ENCODE measurements around the gene PROM2.
A peak's percentile ranks its signal among the peaks of the same experiment; 100 is the strongest.

PROM2 gene

GRCh38 chr2:95289253-95289652 is 15.0 kb downstream of the PROM2 start:
- no peak for DNase-seq

- peak; percentile 22 for DNase-seq
These were observed 17.0 kb downstream of the PROM2 start for GRCh38 chr2:95291222-95291621.

DNA sequence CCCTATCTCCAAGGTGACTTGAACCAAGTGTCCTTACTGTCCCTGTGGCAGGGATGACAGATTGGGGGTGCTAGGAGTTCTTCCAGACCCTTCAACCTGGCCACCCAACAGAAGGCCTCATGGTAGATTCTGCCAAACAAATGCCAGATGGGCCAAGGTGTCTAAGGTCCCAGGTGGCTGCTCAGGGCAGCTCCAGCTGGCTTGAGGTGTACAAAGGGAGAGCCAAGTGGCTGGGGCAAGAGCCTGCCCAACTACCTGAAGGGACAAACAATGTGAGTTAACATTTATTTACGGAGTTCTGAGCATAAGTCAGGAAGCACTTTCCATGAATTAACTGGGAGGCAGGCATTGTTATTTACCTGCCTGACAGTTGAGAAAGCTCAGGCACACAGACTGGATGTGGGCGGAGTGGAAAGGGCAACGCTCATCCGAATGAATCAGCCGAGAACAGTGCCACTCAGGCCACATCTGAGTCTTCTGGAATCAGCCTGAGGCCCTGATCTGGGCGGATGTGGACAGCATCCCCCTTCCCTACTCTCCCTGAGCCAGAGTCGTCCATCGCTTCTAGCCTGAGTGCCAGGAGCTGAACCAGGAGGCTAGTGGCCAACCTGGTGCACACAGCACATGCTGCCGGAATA is 18.5 kb downstream of the PROM2 start:
- DNase-seq = peak; percentile 61

DNA sequence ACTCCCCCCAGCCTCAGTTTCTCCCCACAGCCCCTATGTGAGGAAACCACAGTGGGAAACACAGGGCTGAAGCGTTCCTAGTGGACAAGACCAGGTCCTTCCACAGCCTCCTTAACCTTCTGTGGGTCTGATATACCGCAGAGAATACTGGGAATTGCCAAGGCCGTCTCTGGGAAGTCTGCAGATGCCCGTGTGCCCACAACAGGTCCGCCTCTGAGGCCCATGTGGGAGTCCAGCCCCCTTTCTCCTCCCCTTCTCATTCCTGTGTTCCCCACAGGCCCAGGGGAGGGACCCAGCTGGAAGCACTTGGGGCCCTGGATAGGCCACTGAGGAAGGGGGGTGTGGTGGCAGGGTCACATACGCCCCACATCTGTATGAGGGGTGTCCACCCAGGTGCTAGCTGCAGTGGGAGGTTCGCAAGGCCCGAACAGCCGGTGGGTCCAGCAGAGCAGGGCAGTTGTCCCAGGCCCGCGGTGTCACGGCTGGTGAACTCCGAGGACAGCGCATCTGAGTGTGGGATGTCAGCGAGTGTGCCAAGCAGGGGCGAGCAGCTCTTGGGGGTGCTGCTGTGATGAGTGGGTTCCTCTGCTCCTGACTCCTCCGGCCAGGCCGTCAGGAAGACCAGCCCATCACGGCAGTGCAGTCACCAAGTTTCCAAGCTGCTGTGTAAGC is 20.5 kb downstream of the PROM2 start:
- DNase-seq = no peak

GRCh38 chr2:95295376-95295775 is 21.1 kb downstream of the PROM2 start:
- no peak for DNase-seq

DNA sequence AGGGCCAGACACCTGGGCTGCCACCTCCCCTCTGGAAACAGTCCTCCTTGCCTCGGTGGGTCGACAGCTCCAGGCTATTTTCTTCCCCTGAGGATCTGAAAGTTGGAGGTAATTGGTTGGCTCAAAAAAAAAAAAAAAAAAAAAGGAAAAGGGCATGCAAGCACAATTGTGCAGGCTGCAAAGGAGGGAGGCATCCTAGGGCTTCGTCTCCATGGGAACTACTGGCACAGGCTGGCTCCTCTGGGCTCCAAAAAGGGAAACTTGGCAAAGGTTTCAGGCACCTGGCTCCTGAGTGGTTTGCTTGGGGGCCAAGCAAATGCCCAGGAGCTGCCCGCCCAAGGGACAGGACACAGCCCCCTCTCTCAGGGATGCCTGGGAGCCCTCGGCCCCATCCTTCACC is 21.8 kb downstream of the PROM2 start:
- peak; percentile 92 for DNase-seq

DNA sequence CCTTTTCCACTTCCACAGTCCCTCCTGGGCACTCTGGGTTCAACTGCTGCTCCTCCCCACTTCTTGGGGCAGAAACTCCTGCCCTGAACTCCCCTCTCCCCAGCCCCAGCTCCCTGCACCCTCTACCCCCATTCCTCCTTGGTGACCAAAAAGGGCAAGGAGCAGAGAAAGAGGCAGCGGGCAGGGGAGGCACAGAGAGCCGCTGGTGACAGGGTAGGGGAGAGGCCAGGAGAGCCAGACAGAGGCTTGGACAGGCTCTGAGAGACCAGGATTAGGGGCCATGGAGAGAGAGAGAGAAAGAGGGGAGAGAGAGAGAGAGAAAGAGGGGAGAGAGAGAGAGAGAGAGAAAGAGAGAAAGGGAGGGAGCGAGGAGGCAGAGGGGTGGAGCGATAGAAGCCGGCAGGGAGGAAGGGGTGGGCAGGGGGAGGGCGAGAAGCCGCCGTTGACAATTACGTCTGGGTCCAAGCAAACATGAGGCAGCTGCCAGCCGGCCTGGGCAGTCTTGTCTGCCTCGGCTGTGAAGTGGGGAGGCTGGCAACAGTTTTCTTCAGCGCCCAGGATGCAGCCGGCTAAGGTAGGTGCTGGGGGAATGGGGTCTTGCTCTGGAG is 22.7 kb downstream of the PROM2 start, which contains the start of gene KCNIP3:
Gene KCNIP3 (plus strand): TSS at position 468 of the 608 bp plus-strand sequence. CDS start 92 bp downstream, at position 560.
- DNase-seq = peak; percentile 71

- no peak for DNase-seq
These were observed 23.6 kb downstream of the PROM2 start for GRCh38 chr2:95297639-95298395.

GRCh38 chr2:95298486-95299111 is 24.4 kb downstream of the PROM2 start:
- DNase-seq = no peak

- DNase-seq = peak; percentile 87
These were observed 25.7 kb downstream of the PROM2 start for GRCh38 chr2:95299961-95300360.

DNA sequence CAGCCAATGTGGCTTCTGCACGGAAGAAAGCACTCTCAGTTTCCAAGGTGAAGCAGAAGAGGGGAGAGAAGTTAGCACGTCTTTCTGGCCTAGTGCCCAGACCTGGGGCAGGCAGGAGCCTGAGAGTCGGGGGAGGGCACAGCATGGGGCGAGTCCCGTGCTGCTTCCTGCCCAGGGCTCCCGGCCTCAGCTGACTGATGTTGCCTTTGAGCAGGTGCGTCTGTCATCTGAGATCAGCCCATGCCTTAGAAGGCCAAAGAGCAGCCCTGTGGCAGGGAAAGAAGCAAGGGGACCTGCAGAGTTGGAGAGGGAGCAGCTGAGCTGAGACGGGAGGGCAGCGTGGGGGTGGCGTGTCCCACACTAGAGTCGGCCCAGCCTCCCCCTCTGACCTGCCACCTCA is 26.2 kb downstream of the PROM2 start:
- DNase-seq = peak; percentile 87

DNA sequence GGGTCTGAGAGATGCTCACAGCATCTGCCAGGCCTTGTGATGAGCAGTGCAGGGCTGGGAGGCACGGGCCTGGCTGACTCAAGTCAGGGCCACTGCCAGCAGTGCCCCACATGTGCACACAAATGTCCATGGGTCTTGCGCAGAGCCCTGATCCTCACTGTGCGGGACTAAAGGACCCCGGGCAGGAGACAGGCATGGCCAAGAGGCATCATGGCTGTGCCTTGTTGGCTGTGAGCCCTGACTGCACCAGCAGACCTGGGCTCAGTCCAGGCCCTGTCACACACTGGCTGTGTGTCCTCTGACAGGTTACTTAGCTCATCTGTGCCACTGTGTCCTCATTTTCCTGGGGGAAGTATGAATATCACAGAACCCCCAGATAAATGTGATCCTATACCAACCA is 26.9 kb downstream of the PROM2 start:
- no peak for DNase-seq

- DNase-seq = peak; percentile 47
These were observed 27.8 kb downstream of the PROM2 start for GRCh38 chr2:95301876-95302641.

DNA sequence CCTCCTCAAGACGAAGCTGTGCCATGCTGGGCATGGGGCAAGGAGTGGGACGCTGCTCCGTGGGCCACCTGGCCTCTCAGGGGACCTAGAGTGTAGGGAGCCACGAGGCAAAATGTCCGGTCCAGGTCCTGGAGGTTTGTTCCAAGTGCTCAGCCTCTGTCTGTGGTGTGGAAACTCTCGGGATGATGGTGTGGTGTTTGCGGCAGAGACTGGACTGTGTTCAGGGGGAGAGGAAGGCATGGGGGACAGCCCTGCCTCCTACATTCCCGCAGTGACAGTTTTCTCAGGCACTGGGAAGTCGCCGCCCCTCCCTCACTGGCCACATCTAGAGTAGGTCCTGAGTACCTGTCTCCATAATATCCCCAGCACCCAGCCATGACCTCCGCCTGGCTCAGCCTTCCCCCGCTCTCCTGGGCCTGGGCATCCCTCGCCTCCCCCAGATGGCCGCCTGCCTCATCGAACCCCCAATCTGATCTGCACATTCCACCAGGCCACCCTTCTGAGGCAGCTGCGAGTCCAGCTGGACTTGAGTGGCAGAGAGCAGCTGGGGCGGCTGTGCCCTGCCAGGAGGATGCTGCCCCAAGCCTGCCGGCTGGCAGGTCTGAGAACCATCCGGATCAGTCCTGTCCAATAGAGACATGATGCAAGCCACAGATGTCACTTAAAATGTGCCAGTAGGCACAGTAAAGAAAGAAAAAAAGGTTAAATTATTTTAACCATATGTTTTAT is 29.1 kb downstream of the PROM2 start:
- peak; percentile 62 for DNase-seq

- no peak for DNase-seq
These were observed 31.3 kb downstream of the PROM2 start for GRCh38 chr2:95305380-95306061.

GRCh38 chr2:95306336-95306895 is 32.2 kb downstream of the PROM2 start:
- peak; percentile 37 for DNase-seq

- no peak for DNase-seq
These were observed 32.8 kb downstream of the PROM2 start for GRCh38 chr2:95307036-95307435.

DNA sequence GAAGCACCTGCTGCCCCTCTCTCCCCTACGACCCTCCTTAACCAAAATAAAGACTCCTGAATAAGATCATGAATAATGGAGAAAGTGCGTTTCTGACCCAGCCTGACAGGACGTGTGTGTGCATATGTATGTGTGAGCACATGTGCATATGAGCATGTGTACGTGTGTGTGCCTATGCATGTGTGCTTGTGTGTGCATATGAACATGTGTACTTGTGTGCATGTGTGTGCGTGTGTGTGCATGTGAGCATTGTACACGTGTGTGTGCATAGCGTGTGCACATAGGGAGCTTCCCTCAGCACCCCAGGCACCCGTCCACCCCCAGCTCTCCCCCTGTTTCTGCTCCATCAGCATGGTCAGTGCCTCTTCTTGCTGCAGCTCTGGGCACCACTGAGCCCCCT is 33.6 kb downstream of the PROM2 start:
- DNase-seq = no peak

DNA sequence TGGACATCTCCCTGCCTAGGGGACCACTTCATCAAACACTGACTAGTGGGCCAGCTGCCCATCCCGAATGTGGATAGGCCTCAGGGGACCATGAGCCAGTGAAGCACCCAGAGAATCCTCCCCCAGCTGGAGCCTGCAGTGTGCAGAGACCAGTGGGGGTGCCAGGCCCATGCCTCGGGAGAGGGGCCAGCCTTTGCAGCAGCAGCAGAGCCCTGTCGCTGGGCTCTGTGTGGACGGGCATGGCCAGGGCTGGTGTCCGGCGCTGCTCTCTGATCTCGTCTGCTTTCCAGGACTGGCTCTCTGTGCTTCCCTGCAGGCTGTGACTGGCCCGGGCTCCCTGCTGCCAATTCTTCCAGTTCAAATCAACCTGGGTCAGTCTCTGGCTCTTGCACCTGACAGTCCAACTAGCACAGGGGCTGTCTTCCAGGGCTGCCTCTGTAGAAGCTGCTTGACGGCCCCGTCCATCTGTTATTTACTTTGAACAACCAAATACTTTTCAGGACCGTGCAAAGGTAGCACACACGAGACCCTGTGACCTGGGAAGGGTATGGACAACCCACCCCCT is 34.3 kb downstream of the PROM2 start:
- peak; percentile 10 for DNase-seq

DNA sequence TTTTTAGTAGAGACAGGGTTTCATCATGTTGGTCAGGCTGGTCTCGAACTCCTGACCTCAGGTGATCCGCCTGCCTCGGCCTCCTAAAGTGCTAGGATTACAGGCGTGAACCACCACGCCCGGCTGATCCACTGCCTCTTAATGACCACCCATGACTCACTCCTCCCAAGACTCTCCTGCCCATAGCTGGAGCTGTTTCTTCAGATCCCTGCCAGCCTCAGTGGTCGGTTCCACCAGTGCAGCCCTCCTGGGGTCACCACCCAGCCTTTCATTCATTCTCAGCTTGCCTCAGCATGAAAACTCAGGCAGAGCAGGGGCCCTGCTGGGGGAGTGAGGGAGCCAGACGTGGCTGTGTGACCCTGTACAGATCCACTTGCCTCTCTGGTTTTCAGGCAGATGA is 35.4 kb downstream of the PROM2 start:
- DNase-seq = no peak
